ENCODE results near the gene UQCR10.

UQCR10 gene

DNA sequence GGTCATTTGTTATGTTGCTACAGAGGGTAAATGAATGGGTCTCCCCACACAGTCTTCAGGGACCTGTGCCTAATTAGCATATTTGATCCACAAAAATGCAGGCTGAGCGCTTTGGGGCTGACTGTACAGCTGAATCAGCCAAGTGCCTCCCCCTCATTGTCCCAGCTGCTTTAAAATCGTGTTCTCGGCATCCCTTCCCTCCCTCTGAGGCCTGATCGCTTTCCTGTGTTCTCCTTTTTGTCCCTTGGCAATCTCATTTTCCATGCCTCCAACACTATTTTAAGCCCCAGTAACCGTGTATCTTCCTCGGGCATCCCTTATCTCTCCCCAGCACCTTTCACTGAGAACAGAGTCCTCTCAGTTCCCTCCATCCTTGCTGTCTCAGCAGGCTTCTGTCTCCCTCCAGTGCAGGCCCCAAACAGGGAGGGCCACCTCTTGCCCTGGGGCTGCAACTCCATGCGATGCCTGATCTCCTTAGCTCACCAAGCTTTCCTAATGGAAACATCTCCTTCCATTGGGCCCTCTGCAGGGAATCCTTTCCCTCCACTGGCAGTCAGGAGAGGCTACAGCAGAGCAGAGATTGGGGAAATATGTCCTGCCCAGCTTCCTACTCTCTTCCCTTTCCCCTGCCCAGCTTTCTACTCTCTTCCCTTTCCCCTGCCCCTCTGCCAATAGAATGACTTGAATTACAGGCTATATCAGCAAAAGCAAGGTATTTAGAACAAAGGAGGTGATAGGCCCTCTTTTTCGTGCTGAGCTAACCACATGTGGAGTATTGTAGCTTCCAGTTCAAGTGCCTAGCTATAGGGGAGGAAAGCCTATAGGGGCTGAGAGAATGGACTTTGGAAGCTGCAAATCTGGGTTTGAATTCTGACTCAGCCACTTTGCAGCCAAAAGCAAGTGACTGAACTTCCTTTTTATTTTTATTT, 13.8 kb downstream of the UQCR10 start:
- no peaks in the 10 kb centered on the region for H3K9me3 ChIP-seq (ENCODE audit: low read depth, low read length)
- no peaks in the 10 kb centered on the region for H3K36me3 ChIP-seq (ENCODE audit: insufficient read depth, low read length)
- peak overlapping the region; percentile 31; the same call in 1 of the 2 replicates for H3K27ac ChIP-seq
- no peak for DNase-seq (ENCODE audit: low read depth, low spot score)
- H3K9ac ChIP-seq (ENCODE audit: insufficient read length), result peak overlapping the region; percentile 1
- TF ChIP-seq POLR2AphosphoS5 (IDR thresholded peaks at IDR 0.05; ENCODE audit: borderline replicate concordance, low read depth, low read length), result no peak
- TF ChIP-seq FOXP2 (optimal IDR thresholded peaks at IDR 0.05; ENCODE audit: control extremely low read depth, extremely low read length, insufficient read depth), result no peak
- TF ChIP-seq EZH2 (IDR thresholded peaks at IDR 0.05), result no peak
- no peak overlapping the region for H3K4me3 ChIP-seq

DNA sequence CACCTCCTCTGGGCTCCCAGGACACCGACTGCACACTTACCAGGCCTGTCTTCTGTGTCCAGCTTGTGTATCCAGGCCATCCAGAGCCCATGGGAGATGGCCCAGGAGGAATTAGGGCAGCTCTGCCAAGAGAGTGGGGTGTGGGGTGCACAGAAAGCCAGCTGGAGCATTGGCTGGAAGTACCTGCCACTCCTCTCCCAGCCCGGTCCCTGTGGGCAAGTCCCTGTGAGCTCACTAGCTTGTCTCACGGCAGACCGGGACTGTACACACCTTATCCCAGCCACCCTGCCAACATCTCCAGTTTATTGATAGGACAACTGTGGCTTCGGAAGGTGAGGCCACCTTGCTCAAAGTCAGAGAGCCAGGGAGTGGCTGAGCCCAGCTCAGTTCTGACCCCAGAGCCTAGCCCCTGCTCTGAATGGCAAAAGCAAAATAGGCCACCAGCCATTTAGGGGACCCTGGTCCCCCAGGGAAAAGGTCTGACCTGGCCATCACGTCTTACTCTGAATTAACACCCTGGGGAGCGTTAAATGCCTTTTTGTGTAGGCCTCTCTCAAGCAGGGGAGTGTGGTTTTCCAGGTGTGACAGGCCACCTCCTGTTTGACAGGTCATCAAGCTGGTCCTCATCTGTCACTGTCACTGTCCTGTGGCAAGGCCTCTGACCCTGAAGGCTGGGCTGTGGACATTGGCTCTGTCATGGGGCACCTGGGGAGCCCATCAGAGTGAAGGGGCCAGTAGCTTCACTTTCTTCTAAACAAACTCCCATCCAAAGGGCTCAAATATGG, 15.1 kb downstream of the UQCR10 start:
- no peak for DNase-seq (ENCODE audit: low read depth, low spot score)

DNA sequence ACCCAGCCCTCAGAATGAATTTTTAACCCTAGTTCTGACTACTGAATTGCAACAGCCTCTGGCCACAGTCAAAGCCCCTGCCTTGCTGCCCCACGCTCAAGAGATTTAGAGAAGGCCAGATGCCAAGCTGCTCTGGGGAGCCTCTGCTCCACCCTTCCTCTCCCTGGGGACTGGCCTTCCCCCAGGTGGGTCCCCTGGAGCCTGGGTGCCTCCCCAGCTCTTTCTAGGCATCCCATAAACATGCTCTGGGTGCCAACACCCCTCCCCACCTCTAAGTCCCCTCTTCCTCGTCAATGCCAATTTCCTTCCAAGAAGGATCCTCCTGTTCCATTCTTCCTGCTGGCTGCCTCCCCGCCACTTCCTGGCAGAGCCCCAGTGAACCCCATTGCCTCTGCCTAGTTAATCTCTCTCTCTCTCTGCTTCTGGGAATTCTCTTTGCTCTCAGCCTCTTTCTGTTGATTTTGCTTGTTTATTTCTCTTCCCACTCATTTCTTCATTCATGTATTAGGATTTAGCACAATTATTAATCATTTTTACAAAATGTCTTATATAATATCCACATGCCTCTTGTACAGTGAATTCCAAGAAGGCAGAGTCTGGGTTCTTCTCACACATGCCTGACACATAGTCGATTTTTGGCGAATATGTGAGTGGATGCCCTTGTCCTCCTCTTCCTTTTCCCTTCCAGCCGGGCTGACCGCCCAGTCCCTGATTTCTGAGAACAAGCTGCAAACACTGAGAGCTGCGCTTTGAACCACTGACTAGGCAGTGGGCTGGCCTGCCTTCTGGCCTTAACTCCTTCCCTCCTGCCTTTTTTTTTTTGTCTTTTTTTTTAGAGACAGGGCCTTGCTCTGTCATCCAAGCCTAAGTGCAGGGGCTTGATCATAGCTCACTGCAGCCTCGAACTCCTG, 17.5 kb downstream of the UQCR10 start:
- H3K9me3 ChIP-seq (ENCODE audit: low read depth, low read length), result no peaks in the 10 kb centered on the region
- DNase-seq (ENCODE audit: low read depth, low spot score), result no peak
- no peak overlapping the region for H3K4me3 ChIP-seq
- H3K36me3 ChIP-seq (ENCODE audit: insufficient read depth, low read length), result peaks cover 2% of the 10 kb centered on the region; the same call in 1 of the 2 replicates
- no peak overlapping the region for H3K9ac ChIP-seq (ENCODE audit: insufficient read length)
- H3K27ac ChIP-seq, result no peak overlapping the region
- TF ChIP-seq FOXP2 (optimal IDR thresholded peaks at IDR 0.05; ENCODE audit: control extremely low read depth, extremely low read length, insufficient read depth), result no peak
- no peak for TF ChIP-seq POLR2AphosphoS5 (IDR thresholded peaks at IDR 0.05; ENCODE audit: borderline replicate concordance, low read depth, low read length)
- no peak for TF ChIP-seq EZH2 (IDR thresholded peaks at IDR 0.05)

More for the DNA sequence above, 15.1 kb downstream of the UQCR10 start:
- Histone ChIP-seq H3K4me3 (no peak overlapping the region), H3K36me3 (ENCODE audit: insufficient read depth, low read length) (no peaks in the 10 kb centered on the region), H3K9me3 (ENCODE audit: low read depth, low read length) (no peaks in the 10 kb centered on the region), H3K9ac (ENCODE audit: insufficient read length) (no peak overlapping the region), H3K27ac (no peak overlapping the region)
- no peak for TF ChIP-seq EZH2 (IDR thresholded peaks at IDR 0.05)

DNA sequence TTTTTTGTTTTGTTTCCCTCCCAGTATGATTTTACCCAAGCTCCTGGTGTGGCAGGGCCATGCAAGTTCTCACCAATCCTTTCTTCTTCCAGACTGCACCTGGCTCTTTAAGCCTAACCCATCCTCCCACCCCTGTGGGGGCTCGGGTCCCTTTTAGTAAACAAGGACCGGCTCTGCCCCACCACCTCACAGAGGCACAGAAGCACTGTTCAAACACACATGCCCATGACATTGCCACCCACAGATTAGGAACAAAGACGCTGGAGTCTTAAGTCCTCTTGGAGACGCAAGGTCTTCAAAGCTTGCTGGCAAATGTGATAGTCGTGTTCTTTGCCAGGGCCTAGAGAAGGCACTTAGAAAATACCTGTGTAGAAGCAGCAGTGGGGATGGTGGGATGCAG, 18.9 kb downstream of the UQCR10 start:
- no peak for TF ChIP-seq EZH2 (IDR thresholded peaks at IDR 0.05)
- no peak for TF ChIP-seq POLR2AphosphoS5 (IDR thresholded peaks at IDR 0.05; ENCODE audit: borderline replicate concordance, low read depth, low read length)
- TF ChIP-seq FOXP2 (optimal IDR thresholded peaks at IDR 0.05; ENCODE audit: control extremely low read depth, extremely low read length, insufficient read depth), result no peak
- H3K36me3 ChIP-seq (ENCODE audit: insufficient read depth, low read length), result peaks cover 14% of the 10 kb centered on the region; the same call in 1 of the 2 replicates
- no peak overlapping the region for H3K9ac ChIP-seq (ENCODE audit: insufficient read length)
- DNase-seq (ENCODE audit: low read depth, low spot score), result no peak
- no peaks in the 10 kb centered on the region for H3K9me3 ChIP-seq (ENCODE audit: low read depth, low read length)
- no peak overlapping the region for H3K4me3 ChIP-seq
- no peak overlapping the region for H3K27ac ChIP-seq

DNA sequence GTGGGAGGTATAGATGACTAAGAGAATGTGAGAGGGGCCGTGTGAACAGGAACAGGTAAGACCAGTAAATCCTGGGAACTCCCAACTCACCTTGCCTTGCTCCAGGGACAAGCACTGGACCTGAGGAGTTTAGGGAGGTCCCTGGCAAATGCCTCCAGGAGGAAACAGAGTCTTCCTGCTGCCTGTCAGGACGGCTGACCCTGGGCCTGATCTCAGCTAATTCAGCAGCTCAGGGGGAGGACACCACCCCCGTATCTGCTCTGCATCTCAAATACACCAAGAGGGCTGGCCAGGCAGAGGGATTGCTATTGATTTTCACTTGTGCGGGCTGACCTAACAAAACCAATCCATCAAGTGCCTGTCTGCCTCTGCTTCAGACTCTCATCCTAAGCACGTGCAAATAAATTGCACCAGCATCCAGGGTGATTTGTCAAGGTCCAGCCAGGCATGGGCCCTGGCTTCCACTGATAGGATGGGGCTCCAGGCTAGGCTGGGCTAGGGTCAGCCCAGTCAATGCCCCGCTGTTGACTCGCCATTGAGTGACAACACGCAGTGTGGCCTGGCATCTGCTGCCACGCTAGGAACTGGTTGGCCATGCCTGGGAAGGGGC, 20.3 kb downstream of the UQCR10 start:
- Histone ChIP-seq H3K9ac (ENCODE audit: insufficient read length) (no peak overlapping the region), H3K4me3 (no peak overlapping the region), H3K36me3 (ENCODE audit: insufficient read depth, low read length) (peaks cover 14% of the 10 kb centered on the region; the same call in 1 of the 2 replicates), H3K27ac (no peak overlapping the region), H3K9me3 (ENCODE audit: low read depth, low read length) (no peaks in the 10 kb centered on the region)
- no peak for DNase-seq (ENCODE audit: low read depth, low spot score)
- TF ChIP-seq EZH2 (IDR thresholded peaks at IDR 0.05) (no peak), POLR2AphosphoS5 (IDR thresholded peaks at IDR 0.05; ENCODE audit: borderline replicate concordance, low read depth, low read length) (no peak), FOXP2 (optimal IDR thresholded peaks at IDR 0.05; ENCODE audit: control extremely low read depth, extremely low read length, insufficient read depth) (no peak)

DNA sequence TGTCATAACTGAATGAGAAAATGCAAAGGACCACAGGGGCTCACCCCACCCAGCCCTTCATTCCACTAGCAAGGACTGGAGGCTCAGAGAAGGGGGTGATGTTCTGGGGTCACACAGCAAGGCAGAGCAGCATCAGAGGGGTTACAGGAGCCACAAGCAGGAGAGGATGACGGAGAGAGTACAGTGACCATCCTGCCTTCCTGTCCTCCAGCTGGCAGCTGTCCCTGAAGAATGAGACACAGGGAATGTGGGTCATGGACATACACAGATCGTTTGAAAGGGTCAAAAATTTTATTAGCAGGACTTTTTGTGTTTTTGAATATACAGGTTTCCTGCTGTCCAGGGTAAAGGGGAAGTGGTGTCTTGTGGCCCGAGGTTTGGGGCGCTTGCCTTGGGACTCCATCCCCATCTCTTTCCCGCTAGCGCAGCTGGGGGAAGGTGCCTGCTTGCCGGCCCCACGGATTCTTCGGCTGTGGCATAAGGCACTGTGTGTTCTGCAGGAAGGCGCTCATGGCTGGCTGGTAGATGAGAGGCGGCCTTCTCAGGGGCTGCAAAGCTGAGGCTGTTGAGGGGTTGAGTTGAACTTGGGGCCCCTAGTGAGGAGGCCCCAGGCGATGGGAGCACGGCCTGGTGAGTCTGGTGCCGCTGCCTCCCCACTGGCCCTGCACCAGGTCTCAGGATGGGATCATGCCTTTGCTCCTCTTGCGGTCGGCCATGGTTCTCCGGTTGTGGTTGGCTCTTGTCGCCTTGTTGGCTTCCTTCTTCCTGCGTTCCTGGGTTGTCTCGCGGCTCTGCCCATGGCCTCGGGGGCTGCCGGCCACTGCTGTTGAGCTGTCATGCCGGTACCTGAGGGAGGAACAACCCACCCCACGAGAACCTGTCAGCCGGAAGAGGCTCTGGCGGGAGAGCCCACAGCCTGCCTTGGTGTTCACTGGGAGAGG, 21.4 kb downstream of the UQCR10 start:
- Histone ChIP-seq H3K9me3 (ENCODE audit: low read depth, low read length) (no peaks in the 10 kb centered on the region), H3K27ac (no peak overlapping the region), H3K36me3 (ENCODE audit: insufficient read depth, low read length) (peaks cover 17% of the 10 kb centered on the region; the same call in 1 of the 2 replicates), H3K9ac (ENCODE audit: insufficient read length) (no peak overlapping the region), H3K4me3 (no peak overlapping the region)
- DNase-seq (ENCODE audit: low read depth, low spot score), result no peak
- TF ChIP-seq POLR2AphosphoS5 (IDR thresholded peaks at IDR 0.05; ENCODE audit: borderline replicate concordance, low read depth, low read length) (no peak), EZH2 (IDR thresholded peaks at IDR 0.05) (no peak), FOXP2 (optimal IDR thresholded peaks at IDR 0.05; ENCODE audit: control extremely low read depth, extremely low read length, insufficient read depth) (no peak)

DNA sequence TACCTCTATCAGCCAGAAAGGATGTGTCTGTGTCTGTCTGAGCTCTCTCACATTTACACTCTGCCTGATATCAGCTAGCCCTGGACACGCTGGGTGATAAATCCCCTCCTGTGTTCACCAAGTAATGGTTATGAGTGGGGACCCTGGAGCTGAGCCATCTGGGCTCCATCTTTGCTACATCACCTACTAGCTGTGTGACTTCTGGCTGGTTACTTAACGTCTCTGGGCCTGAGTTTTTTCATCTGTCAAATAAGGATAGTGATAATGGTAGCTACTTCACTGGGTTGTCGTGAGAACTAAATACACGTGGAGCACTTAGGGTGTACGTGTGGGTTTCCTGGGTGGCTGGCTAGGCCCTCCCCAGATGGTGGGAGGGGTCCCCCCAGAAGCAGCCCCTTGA, 22.9 kb downstream of the UQCR10 start:
- no peak overlapping the region for H3K4me3 ChIP-seq
- no peak overlapping the region for H3K27ac ChIP-seq
- H3K36me3 ChIP-seq (ENCODE audit: insufficient read depth, low read length), result peaks cover 17% of the 10 kb centered on the region; the same call in 1 of the 2 replicates
- no peaks in the 10 kb centered on the region for H3K9me3 ChIP-seq (ENCODE audit: low read depth, low read length)
- DNase-seq (ENCODE audit: low read depth, low spot score), result no peak
- no peak overlapping the region for H3K9ac ChIP-seq (ENCODE audit: insufficient read length)
- no peak for TF ChIP-seq FOXP2 (optimal IDR thresholded peaks at IDR 0.05; ENCODE audit: control extremely low read depth, extremely low read length, insufficient read depth)
- TF ChIP-seq EZH2 (IDR thresholded peaks at IDR 0.05), result no peak
